Measurements from ENCODE around the gene CBARP.

DNA sequence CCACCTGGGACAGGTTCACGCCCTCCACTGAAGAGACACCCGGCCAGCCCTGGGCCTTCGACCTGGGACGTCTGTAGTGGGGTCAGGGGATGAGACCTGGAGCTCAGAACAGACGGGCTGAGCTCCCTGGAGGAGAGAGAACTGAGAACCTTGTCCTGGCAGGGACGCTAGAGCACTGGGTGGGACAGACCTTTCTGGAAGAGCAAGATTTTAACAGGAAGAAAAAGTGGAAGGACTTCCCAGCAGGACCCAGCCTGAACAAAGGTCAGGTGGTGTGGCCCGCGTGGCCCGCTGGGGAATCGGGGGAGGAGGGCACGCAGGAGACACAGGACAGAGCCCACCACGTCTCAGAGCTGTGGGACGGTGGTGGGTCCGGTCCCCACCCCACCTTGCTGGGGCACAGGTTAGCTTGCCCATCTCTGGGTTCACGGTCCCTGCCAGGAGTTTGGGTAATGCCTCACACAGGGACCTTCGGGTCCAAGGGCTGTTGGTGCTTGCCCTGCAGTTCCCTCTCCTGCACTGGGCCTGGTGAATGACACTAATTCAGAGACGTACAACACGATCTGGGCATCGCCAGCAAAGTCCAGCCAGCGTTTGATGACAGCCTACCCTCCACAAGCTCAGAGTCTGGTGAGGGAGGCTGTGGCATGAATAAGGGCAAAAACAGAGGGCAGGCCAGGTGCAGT lies 46.6 kb upstream of the CBARP start:
- TF ChIP-seq, protein P1, sequence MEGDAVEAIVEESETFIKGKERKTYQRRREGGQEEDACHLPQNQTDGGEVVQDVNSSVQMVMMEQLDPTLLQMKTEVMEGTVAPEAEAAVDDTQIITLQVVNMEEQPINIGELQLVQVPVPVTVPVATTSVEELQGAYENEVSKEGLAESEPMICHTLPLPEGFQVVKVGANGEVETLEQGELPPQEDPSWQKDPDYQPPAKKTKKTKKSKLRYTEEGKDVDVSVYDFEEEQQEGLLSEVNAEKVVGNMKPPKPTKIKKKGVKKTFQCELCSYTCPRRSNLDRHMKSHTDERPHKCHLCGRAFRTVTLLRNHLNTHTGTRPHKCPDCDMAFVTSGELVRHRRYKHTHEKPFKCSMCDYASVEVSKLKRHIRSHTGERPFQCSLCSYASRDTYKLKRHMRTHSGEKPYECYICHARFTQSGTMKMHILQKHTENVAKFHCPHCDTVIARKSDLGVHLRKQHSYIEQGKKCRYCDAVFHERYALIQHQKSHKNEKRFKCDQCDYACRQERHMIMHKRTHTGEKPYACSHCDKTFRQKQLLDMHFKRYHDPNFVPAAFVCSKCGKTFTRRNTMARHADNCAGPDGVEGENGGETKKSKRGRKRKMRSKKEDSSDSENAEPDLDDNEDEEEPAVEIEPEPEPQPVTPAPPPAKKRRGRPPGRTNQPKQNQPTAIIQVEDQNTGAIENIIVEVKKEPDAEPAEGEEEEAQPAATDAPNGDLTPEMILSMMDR (IDR thresholded peaks at IDR 0.05), result no peak
- no peak for TF ChIP-seq POLR2A (IDR thresholded peaks at IDR 0.05)

Data from ovary (tissue), 3 donors.